GM18498 (cell line): ENCODE results near the gene SLC9C2.
"Not testable (repeated sequence)": the region's sequence is repeated elsewhere in the genome, so short reads cannot be mapped to it uniquely, and the experiment has no call there.

Experiments
- ATAC-seq: cut with Tn5 transposase; IDR thresholded peaks from one replicate; pipeline ENCODE4 v1.9.1; 2021; ENCODE audit warnings: mild to moderate bottlenecking, moderate library complexity; ENCODE audit not compliant: unreplicated experiment

Gene SLC9C2

DNA sequence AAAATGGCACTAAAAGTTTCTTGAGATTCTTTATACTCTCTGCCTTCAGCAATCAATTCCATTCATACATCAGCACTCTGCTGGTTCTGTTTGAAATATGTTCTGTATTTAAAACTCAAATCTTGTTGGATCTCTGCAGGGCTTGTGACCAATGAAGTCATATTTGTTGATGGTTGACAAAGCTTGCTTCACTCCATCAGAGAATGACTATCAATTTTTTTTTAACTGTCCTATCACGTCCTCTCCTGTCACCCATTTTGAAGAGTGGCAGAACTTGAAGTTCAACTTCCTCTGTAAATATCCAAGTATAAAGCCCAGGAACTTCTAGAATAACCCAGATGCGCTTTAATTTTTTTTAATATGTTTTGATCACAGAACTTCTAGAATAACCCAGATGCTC, 114.9 kb downstream of the SLC9C2 start:
- ATAC-seq = no peak

- ATAC-seq = no peak
Observed at GRCh38 chr1:173485401-173485800, 117.5 kb downstream of the SLC9C2 start.

DNA sequence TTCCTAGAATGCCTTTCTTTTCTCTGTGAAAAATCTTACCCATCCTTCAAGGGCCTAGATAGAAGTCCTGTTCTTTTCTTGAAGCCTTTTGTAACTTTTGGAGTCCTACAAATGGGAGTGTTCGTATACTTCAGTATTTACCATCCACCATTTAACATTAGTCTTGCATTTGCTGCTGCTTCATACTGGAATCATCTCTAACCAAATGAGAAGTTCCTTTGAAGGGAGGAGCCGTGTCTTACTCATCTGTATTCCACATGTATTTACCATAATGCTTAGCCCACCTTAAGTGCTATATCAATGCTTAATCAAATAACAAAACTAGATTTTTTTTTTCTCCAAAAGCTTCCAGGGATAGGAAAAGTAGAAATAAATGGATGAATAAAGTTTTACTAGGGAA, 118.6 kb downstream of the SLC9C2 start:
- ATAC-seq = no peak

- no peak for ATAC-seq
Observed at GRCh38 chr1:173482683-173483082, 120.2 kb downstream of the SLC9C2 start.

- ATAC-seq = no peak
Observed at GRCh38 chr1:173481195-173481772, 121.6 kb downstream of the SLC9C2 start.

DNA sequence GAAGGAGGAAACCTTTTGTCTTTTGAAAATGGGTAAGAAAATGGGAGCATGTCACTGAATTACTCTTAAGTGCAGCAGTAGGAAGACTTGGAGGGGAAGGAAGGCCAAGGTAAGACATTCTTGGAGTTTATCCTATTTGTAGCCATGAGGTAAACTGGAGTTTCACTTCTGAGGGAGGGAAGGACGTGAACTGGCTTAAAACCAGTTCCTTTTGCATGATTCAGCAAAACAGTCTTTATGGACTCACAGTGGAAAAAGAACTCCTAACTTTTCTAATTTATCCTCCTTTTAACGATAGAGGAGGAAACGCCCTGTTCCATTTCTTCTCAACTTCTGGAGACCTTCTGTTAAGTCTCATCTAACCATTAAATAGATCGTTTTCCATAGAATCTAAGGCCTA, 123.2 kb downstream of the SLC9C2 start:
- no peak for ATAC-seq

GRCh38 chr1:173478094-173478674, 124.7 kb downstream of the SLC9C2 start:
- ATAC-seq = no peak

GRCh38 chr1:173477286-173478093, 125.4 kb downstream of the SLC9C2 start, which contains the start of gene PRDX6:
Gene PRDX6 (plus strand): TSS chr1:173477335. CDS start chr1:173477398, 63 bp downstream.
- ATAC-seq = peak; percentile 36

GRCh38 chr1:173476665-173477285, 126.1 kb downstream of the SLC9C2 start:
- ATAC-seq = peak; percentile 98

DNA sequence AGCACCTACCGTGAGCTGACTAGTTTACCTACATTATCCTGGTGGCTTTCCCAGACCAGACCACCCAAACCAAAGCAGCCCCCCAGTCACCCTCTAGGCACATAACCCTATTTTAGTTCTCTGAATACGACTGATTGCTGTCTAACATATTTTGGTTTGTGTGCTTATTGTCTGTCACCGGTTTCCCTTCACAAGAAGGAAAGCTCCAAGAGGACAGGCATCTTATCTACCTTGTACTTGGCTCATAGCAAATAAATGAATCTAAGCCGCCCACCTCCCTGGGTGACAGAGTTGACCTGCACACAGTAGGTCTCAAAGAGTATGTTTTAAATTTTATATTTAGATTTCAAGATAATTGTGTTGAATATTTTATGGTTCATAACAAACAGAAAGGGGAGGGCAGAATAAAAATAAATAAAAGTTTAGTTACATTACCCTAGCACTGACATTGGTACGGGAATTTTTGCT, 126.6 kb downstream of the SLC9C2 start:
- ATAC-seq = no peak

GRCh38 chr1:173475564-173476196, 127.2 kb downstream of the SLC9C2 start:
- ATAC-seq = no peak

- ATAC-seq = not testable (repeated sequence)
Observed at GRCh38 chr1:173474780-173475421, 128.0 kb downstream of the SLC9C2 start.

DNA sequence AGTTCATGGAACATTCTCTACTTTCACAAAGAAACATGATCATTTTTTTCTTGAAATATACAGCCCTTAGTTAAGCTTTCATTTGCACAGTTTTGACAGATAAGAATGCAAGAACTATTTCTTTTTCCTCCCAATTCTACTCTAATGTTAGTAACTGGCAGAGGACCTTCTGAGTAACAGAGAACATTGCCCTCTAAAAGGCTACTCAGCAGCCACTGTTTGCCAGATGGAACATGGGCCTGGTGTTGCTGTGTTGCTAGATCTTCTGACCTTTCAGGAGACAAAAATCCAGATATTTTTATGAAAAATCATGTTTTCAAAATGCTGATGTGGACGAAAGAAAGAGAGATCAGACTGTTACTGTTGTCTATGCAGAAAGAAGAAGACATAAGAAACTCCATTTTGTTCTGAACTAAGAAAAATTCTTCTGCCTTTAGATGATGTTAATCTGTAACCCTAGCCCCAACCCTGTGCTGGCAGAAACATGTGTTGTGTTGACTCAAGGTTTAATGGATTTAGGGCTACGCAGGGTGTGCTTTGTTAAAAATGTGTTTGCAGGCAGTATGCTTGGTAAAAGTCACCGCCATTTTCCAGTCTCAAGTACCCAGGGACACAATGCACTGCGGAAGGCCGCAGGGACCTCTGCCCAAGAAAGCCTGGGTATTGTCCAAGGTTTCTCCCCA, 128.6 kb downstream of the SLC9C2 start:
- ATAC-seq = no peak

DNA sequence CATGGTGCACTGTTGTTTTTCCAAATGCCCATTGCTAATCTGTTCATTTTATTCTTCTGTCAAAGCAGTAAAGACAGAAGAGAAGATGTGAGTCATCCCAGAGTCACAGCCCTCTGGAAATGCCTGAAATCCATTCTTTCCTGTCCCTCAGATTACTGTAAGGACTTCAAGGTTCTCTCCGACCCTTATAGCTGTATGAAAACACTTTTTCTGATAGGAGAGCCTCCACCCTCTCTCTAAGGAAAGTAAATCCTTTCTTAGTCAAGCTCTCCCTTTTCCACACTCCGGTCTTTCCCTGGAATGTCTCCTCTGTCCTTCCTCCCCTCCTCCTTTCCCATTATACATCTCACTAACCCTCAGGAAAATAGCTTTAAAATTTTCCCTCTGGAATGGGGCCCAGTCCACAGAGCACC, 129.3 kb downstream of the SLC9C2 start:
- ATAC-seq = no peak

DNA sequence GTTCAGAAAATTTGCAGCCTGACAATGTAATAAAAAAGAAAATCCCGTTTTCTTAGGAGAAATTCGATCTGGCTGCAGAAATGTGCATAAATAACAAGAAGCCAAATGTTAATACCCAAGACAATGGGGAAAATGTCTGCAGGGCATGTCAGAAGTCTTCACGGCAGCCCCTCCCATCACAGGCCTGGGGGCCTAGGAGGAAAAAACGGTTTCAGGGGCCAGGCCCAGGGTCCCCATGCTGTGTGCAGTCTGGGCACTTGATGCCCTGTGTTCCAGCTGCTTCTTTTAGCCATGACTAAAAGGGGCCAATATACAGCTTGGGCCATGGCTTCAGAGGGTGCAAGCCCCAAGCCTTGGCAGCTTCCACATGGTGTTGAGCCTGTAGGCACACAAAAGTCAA, 132.3 kb downstream of the SLC9C2 start:
- ATAC-seq = no peak

GRCh38 chr1:173469656-173470055, 133.2 kb downstream of the SLC9C2 start:
- ATAC-seq = no peak

DNA sequence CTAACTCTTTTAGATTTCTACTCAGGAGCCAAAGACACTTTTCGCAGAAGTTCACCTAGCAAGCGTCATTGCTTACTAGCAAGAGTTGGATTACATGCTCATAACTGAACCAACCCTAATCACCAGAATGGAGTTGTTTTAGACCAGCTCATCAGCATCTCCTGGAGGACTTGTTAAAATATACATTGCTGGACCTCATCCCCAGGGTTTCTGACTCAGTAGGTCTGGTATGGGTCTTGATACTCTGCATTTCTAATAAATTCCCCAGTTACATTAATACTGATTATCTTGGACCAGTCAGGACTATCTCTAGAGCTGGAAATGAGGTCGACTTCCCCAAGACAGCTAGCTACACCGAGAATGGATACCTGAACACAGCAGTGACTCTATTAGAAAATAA, 135.4 kb downstream of the SLC9C2 start:
- no peak for ATAC-seq

DNA sequence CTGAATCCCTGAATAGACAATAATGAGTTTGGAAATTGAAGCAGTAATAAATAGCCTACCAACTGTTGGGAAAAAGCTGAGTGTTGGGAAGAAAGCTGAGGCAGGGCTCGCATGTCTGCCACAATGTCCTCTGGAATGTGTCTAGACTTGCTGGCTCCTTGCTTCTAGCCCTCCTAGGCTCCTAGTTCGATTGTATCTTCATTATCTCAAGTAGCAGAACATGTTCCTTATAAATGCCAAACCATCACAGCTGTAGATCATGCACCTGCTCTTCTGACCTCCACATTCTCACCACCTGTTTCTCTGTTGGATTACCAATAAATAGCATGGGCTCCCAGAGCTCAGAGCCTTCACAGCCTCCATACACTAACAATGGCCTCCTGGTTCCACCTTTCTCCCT, 138.7 kb downstream of the SLC9C2 start:
- ATAC-seq = not testable (repeated sequence)

- ATAC-seq = not testable (repeated sequence)
Observed at GRCh38 chr1:173462666-173463065, 140.2 kb downstream of the SLC9C2 start.

- ATAC-seq = no peak
Observed at GRCh38 chr1:173459885-173460284, 143.0 kb downstream of the SLC9C2 start.
